ENCODE measurements around the gene PACC1. TPM values are rescaled to one million over a fixed set of nuclear protein-coding genes. Genes with fewer than 3 reads are reported as not detected.

Gene PACC1
- total and polyA plus RNA-seq, 2 experiments from 2014 or later: 9.4 to 10.4 TPM

DNA sequence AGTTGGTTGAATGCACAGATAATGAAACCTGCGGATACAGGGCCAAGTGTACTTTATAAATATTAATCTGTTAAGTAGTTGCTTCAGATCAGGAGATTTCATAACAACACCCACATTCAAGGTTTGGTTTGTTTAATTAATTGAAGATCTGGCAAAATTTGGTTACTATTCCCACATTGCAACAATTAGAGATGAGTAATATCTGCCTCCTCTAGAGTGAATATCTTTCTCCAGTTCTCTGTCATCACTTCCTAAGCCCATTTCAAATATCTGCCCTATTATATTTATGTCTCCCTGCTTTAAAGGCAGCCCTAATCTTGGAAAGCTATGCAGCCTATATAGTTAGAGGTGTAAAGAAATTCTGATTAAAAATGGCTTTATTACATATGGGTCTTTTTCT, 68.1 kb downstream of the PACC1 start:
- Histone ChIP-seq H3K4me2 (no peak overlapping the region), H3K36me3 (replicated peaks; ENCODE audit: insufficient read depth, low read depth) (no peaks in the 10 kb centered on the region), H3K9me3 (ENCODE audit: low read depth) (no peaks in the 10 kb centered on the region), H4K20me1 (ENCODE audit: insufficient read depth, poor library complexity, severe bottlenecking) (no peaks in the 10 kb centered on the region), H3K79me2 (peaks cover 7% of the 10 kb centered on the region), H3K27me3 (no peaks in the 10 kb centered on the region), H3K4me1 (ENCODE audit: insufficient read depth) (no peaks in the 10 kb centered on the region), H3K27ac (no peak overlapping the region), H2AFZ (no peak overlapping the region), H3K4me3 (no peak overlapping the region), H3K9me2 (replicated peaks; ENCODE audit: insufficient read depth) (no peaks in the 10 kb centered on the region)
- TF ChIP-seq, protein P1, sequence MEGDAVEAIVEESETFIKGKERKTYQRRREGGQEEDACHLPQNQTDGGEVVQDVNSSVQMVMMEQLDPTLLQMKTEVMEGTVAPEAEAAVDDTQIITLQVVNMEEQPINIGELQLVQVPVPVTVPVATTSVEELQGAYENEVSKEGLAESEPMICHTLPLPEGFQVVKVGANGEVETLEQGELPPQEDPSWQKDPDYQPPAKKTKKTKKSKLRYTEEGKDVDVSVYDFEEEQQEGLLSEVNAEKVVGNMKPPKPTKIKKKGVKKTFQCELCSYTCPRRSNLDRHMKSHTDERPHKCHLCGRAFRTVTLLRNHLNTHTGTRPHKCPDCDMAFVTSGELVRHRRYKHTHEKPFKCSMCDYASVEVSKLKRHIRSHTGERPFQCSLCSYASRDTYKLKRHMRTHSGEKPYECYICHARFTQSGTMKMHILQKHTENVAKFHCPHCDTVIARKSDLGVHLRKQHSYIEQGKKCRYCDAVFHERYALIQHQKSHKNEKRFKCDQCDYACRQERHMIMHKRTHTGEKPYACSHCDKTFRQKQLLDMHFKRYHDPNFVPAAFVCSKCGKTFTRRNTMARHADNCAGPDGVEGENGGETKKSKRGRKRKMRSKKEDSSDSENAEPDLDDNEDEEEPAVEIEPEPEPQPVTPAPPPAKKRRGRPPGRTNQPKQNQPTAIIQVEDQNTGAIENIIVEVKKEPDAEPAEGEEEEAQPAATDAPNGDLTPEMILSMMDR (IDR thresholded peaks at IDR 0.05; ENCODE audit: poor library complexity): no peak
- TF ChIP-seq EZH2phosphoT487 (IDR thresholded peaks at IDR 0.05; ENCODE audit: low read depth, severe bottlenecking, unreplicated experiment): no peak
- TF ChIP-seq EZH2 (IDR thresholded peaks at IDR 0.05; ENCODE audit: borderline replicate concordance): no peak
- WGBS (ENCODE audit: low lambda C conversion rate, missing lambda C conversion rate): 100% methylated on average over 1 of the region's 1 CpG
- DNase-seq (ENCODE audit: low spot score): no peak

DNA sequence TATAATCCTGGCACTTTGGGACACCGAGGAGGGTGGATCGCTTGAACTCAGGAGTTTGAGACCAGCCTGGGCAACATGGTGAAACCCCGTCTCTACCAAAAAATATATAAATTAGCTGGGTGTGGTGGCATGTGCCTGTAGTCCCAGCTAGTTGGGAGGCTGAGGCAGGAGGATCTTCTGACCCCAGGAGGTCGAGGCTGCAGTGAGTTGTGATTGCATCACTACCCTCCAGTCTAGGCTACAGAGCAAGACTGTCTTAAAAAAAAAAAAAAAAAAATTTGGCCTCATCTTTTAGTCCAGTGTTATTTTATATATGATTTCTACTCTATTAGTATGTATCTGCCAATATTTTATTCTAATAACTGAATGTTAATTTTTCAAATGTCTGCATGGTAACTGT, 69.8 kb downstream of the PACC1 start:
- H4K20me1 ChIP-seq (ENCODE audit: insufficient read depth, poor library complexity, severe bottlenecking): no peaks in the 10 kb centered on the region
- H2AFZ ChIP-seq: no peak overlapping the region
- no peaks in the 10 kb centered on the region for H3K9me3 ChIP-seq (ENCODE audit: low read depth)
- no peak overlapping the region for H3K4me2 ChIP-seq
- no peaks in the 10 kb centered on the region for H3K36me3 ChIP-seq (replicated peaks; ENCODE audit: insufficient read depth, low read depth)
- no peak for DNase-seq (ENCODE audit: low spot score)
- H3K4me1 ChIP-seq (ENCODE audit: insufficient read depth): no peaks in the 10 kb centered on the region
- no peaks in the 10 kb centered on the region for H3K9me2 ChIP-seq (replicated peaks; ENCODE audit: insufficient read depth)
- H3K4me3 ChIP-seq: no peak overlapping the region
- H3K79me2 ChIP-seq: peaks cover 7% of the 10 kb centered on the region
- no peak for TF ChIP-seq EZH2phosphoT487 (IDR thresholded peaks at IDR 0.05; ENCODE audit: low read depth, severe bottlenecking, unreplicated experiment)
- H3K27me3 ChIP-seq: no peaks in the 10 kb centered on the region
- WGBS (ENCODE audit: low lambda C conversion rate, missing lambda C conversion rate): 97% methylated on average over 4 of the region's 4 CpGs
- H3K27ac ChIP-seq: no peak overlapping the region

DNA sequence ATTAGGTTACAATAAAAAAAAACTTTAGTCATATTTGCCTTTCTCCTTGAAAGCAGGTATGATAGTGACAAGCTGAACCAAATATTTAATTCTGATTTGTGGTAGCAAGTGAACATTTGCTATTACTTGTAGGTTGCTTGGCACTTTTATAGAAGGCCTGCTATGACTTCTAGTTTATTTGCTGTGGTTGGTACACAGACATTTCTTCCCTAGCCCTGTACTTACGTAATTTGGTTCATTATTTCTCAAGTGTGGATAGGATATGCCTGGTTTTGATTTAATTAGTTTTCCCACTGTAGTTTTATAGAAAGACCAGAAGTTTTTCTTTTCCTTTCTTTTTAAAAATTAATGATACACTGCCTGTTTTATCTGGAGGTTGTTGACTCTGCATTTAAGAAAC, 73.6 kb downstream of the PACC1 start:
- Histone ChIP-seq H4K20me1 (ENCODE audit: insufficient read depth, poor library complexity, severe bottlenecking) (no peaks in the 10 kb centered on the region), H3K27me3 (no peaks in the 10 kb centered on the region), H3K4me1 (ENCODE audit: insufficient read depth) (no peaks in the 10 kb centered on the region), H3K27ac (no peak overlapping the region), H3K4me2 (no peak overlapping the region), H3K4me3 (no peak overlapping the region), H3K79me2 (peaks cover 7% of the 10 kb centered on the region), H2AFZ (no peak overlapping the region), H3K36me3 (replicated peaks; ENCODE audit: insufficient read depth, low read depth) (no peaks in the 10 kb centered on the region), H3K9me2 (replicated peaks; ENCODE audit: insufficient read depth) (no peaks in the 10 kb centered on the region), H3K9me3 (ENCODE audit: low read depth) (no peaks in the 10 kb centered on the region)
- 94% methylated on average over 1 of the region's 1 CpG for WGBS (ENCODE audit: low lambda C conversion rate, missing lambda C conversion rate)
- no peak for DNase-seq (ENCODE audit: low spot score)
- TF ChIP-seq EZH2 (IDR thresholded peaks at IDR 0.05; ENCODE audit: borderline replicate concordance) (no peak), EZH2phosphoT487 (IDR thresholded peaks at IDR 0.05; ENCODE audit: low read depth, severe bottlenecking, unreplicated experiment) (no peak)
- TF ChIP-seq, protein P1 (IDR thresholded peaks at IDR 0.05; ENCODE audit: poor library complexity): no peak

DNA sequence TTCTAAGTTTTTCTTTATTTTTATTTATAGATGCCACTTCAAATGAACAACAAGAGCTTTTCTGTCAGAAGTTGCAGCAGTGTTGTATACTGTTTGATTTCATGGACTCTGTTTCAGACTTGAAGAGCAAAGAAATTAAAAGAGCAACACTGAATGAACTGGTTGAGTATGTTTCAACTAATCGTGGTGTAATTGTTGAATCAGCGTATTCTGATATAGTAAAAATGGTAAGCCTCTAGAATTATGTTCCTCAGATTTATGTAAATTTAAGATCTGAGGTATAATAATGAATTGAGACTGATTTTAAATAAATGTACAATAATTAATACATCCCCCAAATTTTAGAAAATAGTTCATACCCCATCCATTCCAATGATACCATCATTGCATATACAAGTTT, 85.6 kb downstream of the PACC1 start:
- H4K20me1 ChIP-seq (ENCODE audit: insufficient read depth, poor library complexity, severe bottlenecking): no peaks in the 10 kb centered on the region
- no peak for DNase-seq (ENCODE audit: low spot score)
- 97% methylated on average over 2 of the region's 2 CpGs for WGBS (ENCODE audit: low lambda C conversion rate, missing lambda C conversion rate)
- H3K79me2 ChIP-seq: peaks cover 61% of the 10 kb centered on the region
- TF ChIP-seq EZH2 (IDR thresholded peaks at IDR 0.05; ENCODE audit: borderline replicate concordance): no peak
- TF ChIP-seq, protein P1 (IDR thresholded peaks at IDR 0.05; ENCODE audit: poor library complexity): no peak
- TF ChIP-seq EZH2phosphoT487 (IDR thresholded peaks at IDR 0.05; ENCODE audit: low read depth, severe bottlenecking, unreplicated experiment): no peak
- no peak overlapping the region for H3K4me2 ChIP-seq
- H3K9me3 ChIP-seq (ENCODE audit: low read depth): no peaks in the 10 kb centered on the region
- H3K4me1 ChIP-seq (ENCODE audit: insufficient read depth): no peaks in the 10 kb centered on the region
- no peaks in the 10 kb centered on the region for H3K9me2 ChIP-seq (replicated peaks; ENCODE audit: insufficient read depth)
- H3K4me3 ChIP-seq: no peak overlapping the region
- H3K27ac ChIP-seq: no peak overlapping the region
- no peaks in the 10 kb centered on the region for H3K27me3 ChIP-seq
- H3K36me3 ChIP-seq (replicated peaks; ENCODE audit: insufficient read depth, low read depth): peaks cover 9% of the 10 kb centered on the region
- no peak overlapping the region for H2AFZ ChIP-seq
